Measurements from ENCODE around the gene CDC20B.

CDC20B gene

GRCh38 chr5:55172937-55173686 is at the start of gene CDC20B:
Gene CDC20B (minus strand): TSS chr5:55173177. CDS start chr5:55173000, 177 bp downstream.
- peak; percentile 51 to 78 for DNase-seq (ENCODE audit: low read depth in 2 of 2)

GRCh38 chr5:55222092-55222984 is 49.4 kb upstream of the CDC20B start:
- DNase-seq (ENCODE audit: low read depth in 2 of 2), result no peak

GRCh38 chr5:55220433-55221185 is 47.6 kb upstream of the CDC20B start:
- DNase-seq (ENCODE audit: low read depth in 2 of 2), result no peak

- DNase-seq (ENCODE audit: low read depth in 2 of 2), result no peak
These were observed 46.8 kb upstream of the CDC20B start for GRCh38 chr5:55219770-55220169.

GRCh38 chr5:55218967-55219366 is 46.0 kb upstream of the CDC20B start:
- no peak for DNase-seq (ENCODE audit: low read depth in 2 of 2)

GRCh38 chr5:55211184-55211874 is 38.4 kb upstream of the CDC20B start:
- DNase-seq (ENCODE audit: low read depth in 2 of 2), result no peak

- DNase-seq (ENCODE audit: low read depth in 2 of 2), result no peak
These were observed 32.0 kb upstream of the CDC20B start for GRCh38 chr5:55205001-55205400.

GRCh38 chr5:55191165-55191564 is 18.2 kb upstream of the CDC20B start:
- DNase-seq (ENCODE audit: low read depth in 2 of 2), result no peak

GRCh38 chr5:55188656-55189540 is 15.9 kb upstream of the CDC20B start:
- no peak for DNase-seq (ENCODE audit: low read depth in 2 of 2)

GRCh38 chr5:55187370-55187769 is 14.4 kb upstream of the CDC20B start:
- DNase-seq (ENCODE audit: low read depth in 2 of 2), result no peak

GRCh38 chr5:55180016-55180415 is 7.0 kb upstream of the CDC20B start:
- DNase-seq (ENCODE audit: low read depth in 2 of 2), result no peak

- no peak for DNase-seq (ENCODE audit: low read depth in 2 of 2)
These were observed 4.1 kb upstream of the CDC20B start for GRCh38 chr5:55177078-55177477.

GRCh38 chr5:55176176-55176818 is 3.3 kb upstream of the CDC20B start:
- DNase-seq (ENCODE audit: low read depth in 2 of 2), result peak in 1 of 2 donors; percentile 19

GRCh38 chr5:55175781-55176175 is 2.8 kb upstream of the CDC20B start:
- no peak for DNase-seq (ENCODE audit: low read depth in 2 of 2)

GRCh38 chr5:55173687-55174230 is 782 bp upstream of the CDC20B start:
- no peak for DNase-seq (ENCODE audit: low read depth in 2 of 2)

- DNase-seq (ENCODE audit: low read depth in 2 of 2), result peak; percentile 31 to 60
These were observed 702 bp downstream of the CDC20B start for GRCh38 chr5:55172051-55172899.

- no peak for DNase-seq (ENCODE audit: low read depth in 2 of 2)
These were observed 1.5 kb downstream of the CDC20B start for GRCh38 chr5:55171471-55171870.

GRCh38 chr5:55162666-55163065 is 10.3 kb downstream of the CDC20B start:
- DNase-seq (ENCODE audit: low read depth in 2 of 2), result no peak
